Stimulated activated CD8-positive, alpha-beta memory T cell treated with anti-CD3 and anti-CD28 coated beads, Interleukin-4, amount 100 ng/mL, for 24 hours (primary cell): ENCODE measurements around the gene RSF1.

Experiments used
- DNase-seq: peaks from one replicate; pipeline ENCODE4 v3.0.0-alpha.2; 2020; ENCODE audit warnings: low read depth

The RSF1 gene

GRCh38 chr11:77813256-77813655 lies 7.3 kb downstream of the RSF1 start:
- DNase-seq, result no peak

- DNase-seq, result no peak
Observed at GRCh38 chr11:77806993-77807392, 13.5 kb downstream of the RSF1 start.

DNA sequence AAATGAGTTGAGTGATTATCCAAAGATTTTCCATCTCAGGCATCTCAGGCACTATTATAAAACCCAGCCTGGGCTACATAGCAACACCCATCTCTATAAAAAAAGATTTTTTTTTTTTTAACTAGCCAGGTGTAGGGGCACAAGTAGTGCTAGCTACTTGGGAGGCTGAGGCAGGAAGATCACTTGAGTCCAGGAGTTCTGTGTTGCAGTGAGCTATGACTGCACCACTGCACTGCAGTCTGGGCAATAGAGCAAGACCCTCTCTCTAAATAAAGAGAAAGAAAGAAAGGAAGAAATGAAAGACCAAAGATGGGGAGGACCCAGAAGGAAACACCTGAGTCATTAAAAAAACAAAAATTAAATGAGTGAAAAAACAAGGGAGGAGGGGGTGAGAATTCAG lies 14.1 kb downstream of the RSF1 start:
- no peak for DNase-seq

DNA sequence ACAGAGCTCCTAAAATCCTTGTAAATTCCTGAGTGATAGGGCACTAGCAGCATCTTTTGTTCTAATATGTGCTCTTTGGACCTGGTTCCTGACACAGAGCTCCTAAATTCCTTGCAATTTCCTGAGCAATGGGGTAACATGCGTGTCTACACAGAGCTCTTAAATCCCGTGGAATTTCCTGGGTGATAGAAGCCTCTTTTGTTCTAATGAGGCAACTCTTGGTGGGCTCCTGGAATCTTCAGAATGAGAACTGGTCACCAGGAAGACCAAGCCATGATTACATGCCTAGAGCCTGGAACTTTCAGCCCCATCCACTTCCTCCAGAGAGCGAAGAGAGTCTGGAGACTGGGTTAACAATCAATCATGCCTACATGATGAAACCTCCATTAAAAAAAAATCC lies 19.0 kb downstream of the RSF1 start:
- DNase-seq, result no peak

DNA sequence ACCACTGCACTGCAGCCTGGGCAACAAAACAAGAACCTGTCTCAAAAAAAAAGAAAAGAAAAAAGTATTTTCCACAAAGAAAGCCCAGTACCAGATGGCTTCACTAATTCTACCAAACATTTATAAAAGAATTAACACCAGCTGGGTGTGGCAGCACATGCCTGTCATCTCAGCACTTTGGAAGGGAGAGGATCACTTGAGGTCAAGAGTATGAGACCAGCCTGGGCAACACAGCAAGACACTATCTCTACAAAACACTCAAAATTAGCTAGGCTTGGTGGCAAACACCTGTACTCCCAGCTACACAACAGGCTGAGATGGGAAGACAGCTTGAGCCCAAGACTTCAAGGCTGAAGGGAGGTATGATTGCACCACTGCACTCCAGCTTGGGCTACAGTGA lies 20.1 kb downstream of the RSF1 start:
- DNase-seq, result no peak

DNA sequence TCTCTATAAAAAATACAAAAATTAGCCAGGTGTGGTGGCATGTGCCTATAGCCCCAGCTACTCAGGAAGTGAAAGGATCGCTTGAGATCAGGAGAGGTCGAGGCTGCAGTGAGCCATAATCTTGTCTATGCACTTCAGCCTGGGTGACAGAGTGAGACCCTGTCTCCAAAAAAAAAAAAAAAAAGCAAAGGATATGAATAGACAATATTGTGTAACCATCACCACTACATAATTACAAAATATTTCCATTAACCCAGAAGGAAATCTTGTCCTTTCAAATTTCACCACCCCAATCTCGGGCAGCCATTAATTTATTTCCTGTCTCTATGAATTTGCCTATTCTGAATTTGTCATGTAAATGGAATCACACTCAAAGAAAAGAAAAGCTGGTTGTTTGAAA lies 21.2 kb downstream of the RSF1 start:
- no peak for DNase-seq

DNA sequence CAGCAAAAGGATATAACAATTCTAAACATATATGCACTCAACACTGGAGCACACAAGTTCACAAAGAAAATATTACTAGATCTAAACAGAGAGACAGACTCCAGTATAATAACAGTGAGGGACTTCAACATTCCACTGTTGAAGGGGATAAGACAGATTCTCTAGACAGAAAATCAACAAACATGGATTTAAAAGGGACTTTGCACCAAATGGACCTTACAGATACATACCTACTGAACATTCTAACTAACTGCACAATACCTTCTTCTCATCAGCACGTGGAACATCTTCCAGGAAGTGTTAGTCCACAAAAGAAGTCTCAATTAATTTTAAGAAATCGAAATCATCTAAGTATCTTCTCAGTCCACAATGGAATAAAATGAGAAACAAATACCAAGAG lies 26.6 kb downstream of the RSF1 start:
- DNase-seq, result no peak

GRCh38 chr11:77791301-77791700 lies 29.2 kb downstream of the RSF1 start:
- DNase-seq, result no peak

- DNase-seq, result no peak
Observed at GRCh38 chr11:77789731-77790476, 30.6 kb downstream of the RSF1 start.

DNA sequence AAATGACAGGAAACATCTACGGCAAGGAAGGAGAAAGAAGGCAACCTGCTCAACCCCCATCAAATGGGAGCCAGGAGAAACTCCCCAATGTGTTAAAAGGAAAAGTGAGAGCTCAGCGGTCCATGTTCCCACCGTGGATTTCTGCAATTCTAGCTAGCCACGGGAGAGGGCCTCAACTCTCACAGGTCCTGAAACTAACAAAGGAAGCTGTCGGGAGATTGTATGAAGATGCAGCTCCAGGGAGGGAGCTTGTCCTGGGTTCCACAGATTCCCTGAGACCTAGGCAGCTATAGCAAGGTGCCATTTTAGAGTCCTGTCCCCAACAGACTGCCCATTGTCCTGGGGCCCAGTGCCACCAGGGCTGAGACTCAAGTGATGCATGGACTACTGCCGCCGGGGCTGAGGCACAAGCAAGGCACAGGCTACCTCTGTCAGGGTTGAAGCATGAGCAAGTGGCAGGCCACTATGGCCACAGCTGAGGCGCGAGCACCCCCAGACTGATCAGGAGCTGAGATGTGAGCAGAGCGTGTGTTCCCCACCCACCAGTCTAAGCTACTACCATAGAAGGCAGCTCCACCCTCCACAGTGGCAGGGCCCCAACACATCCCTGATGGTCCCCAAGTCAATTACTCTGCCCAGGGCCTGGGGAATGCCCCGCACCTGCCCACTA lies 31.3 kb downstream of the RSF1 start:
- no peak for DNase-seq

DNA sequence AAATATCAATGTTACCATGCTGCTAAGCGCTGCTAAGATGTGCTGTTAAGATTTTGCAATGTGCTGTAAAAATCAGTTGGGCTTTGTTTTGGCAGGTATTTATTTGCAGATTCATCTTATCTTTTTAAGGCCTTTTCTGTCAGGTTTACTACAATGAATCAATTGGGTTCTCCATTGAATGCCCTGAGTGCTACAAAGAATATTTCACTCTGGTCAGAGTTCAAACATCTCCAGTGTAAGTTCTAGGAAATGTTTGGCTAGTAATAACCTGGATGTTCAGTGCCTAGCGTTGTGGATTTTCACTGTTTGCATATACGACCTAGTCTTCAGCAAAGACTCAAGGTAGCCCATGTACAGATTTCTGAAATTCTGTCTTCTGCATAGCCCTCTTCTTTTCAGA lies 36.0 kb downstream of the RSF1 start:
- no peak for DNase-seq

DNA sequence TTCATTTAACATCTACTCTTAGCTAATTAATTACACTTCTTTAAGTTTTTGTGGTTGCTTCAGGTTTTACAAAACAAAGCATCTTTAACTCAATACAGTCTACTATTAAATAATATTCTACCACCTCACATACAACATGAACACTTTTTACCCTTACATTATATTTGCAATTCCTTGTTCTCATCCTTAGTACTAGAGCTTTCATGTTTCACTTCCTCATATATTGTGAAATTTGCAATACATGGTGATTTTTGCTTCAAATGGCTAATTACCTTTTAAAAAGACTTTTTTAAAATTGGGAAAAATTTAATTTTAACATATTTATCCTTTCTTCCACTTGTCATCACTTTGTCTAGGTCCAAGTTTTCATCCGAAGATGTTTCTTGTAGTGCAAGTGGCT lies 37.5 kb downstream of the RSF1 start:
- DNase-seq, result no peak

DNA sequence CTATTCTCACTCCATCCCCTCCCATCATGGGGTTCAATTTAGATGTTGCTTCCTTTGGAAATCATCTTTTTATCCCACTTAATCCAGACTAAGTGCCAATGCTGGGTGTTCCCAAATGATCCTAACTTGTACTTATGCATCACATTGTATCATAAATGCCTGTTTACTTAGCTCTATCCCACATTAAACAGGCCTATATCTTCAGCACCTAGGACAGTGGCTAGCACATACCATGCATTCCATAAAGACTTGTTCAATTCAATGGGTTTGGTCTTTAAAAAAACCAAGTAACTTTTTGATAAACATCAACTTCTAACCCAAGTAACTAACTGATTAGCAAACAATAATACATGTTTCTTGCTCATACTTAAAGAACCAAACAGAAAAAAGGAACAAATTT lies 40.6 kb downstream of the RSF1 start:
- no peak for DNase-seq

DNA sequence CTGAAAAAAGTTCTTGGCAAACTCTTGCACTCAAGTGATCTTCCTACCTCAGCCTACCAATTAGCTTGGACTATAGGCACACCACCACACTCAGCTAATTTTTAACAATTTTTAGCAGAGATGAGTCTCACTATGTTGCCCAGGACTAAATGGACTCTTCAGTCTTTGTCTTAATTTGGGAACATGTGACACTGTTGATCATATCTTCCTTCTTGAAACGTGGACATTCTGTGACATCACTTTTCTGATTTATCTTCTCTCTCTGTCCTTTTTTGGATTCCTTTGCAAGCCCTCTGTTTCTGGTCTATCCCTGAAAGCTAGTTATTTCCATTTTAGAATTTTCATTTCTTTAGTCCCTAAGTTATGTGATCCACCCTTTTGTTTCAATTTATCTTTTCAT lies 42.0 kb downstream of the RSF1 start:
- DNase-seq, result no peak

DNA sequence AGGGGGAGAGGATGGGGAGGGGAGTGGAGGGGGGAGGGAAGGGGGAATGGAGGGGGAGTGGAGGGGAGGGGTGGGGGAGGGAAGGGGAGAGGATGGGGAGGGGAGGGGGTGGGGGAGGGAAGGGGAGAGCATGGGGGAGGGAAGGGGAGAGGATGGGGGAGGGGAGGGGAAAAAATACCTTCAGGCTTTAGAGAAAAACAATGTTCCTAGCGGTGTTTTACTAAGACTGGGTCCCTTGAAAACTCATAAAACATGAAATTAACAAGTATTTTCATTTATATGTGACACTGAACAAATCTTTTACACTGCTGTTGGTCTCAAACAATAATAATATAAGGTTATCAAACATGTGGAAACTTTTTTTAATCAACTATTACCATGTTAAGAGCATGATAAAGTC lies 42.4 kb downstream of the RSF1 start:
- DNase-seq, result no peak

- no peak for DNase-seq
Observed at GRCh38 chr11:77776455-77776854, 44.1 kb downstream of the RSF1 start.

GRCh38 chr11:77775936-77776335 lies 44.6 kb downstream of the RSF1 start:
- DNase-seq, result no peak

DNA sequence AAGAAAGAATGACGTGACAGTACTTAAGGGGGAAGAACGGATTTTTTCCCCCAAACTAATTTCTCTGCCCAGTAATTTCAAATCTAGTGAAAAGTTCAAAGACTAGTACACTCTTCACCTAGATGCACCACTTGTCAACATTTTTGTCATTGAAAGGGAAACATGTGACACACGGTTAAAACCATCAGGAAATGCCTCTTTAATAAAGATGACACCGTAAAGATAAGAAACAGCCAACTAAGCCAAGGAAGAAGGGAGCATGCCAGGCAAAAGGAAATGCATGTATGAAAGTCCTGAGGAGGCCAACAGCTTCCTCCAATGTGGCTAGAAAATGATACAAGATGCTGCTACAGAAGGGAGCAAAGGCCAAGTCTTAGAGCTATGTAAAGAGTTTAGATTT lies 49.4 kb downstream of the RSF1 start:
- no peak for DNase-seq

GRCh38 chr11:77770629-77771028 lies 49.9 kb downstream of the RSF1 start:
- no peak for DNase-seq

DNA sequence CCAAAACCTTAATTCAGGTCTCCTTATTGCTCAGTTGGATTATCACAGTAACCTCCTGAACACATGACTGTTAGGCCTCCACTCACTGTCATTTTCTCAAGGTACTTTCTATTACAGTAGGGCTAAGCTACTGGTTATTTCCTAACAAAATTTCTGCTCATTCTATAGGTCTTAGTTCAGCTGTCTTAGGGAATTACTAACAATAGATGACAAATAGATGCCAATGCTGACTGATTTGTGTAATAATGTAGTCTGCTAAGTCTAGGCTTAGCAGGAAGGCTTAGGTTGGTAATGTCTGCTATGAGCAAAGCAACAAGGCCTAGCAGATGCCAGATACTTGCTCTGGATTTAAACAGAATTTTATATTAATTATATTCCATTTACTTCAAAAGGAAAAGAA lies 58.1 kb downstream of the RSF1 start:
- DNase-seq, result no peak

DNA sequence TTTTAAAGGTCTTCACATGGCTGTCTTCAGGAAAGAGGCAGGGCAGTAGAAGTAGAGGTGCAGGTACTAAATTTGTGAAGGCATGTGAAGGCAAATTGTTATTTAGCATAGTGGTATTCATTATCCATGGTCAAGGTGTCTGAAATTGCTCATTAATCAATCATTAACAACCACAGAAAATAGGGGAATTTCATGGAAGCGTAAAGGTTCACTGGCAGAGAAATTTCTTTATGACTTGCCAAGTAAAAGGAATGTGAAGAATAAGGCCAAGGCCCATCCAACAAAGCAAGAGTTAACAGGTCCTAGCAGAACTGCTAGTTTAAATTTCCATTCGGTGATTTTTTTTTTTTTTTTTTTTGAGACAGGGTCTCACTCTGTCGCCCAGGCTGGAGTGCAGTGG lies 59.0 kb downstream of the RSF1 start:
- DNase-seq, result no peak

- DNase-seq, result no peak
Observed at GRCh38 chr11:77758331-77758730, 62.2 kb downstream of the RSF1 start.

- DNase-seq, result no peak
Observed at GRCh38 chr11:77753230-77753629, 67.3 kb downstream of the RSF1 start.

DNA sequence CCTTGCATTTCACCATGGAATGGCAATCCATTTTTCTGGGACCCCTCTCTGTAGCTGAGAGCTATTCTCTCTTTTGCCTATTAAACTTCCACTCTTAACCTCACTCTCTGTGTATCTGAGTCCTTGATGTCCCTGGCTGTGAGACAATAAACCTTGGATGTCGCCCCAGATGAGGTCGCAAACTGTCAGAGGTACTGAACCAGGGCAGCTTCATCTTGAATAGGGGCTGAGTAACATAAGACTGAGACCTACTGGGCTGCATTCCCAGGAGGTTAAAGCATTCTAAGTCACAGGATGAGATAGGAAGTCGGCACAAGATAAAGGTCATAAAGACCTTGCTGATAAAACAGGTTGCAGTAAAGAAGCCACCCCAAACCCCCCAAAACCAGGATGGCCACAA lies 68.0 kb downstream of the RSF1 start:
- no peak for DNase-seq
